ENCODE measurements around the gene BCL11B.

DNA sequence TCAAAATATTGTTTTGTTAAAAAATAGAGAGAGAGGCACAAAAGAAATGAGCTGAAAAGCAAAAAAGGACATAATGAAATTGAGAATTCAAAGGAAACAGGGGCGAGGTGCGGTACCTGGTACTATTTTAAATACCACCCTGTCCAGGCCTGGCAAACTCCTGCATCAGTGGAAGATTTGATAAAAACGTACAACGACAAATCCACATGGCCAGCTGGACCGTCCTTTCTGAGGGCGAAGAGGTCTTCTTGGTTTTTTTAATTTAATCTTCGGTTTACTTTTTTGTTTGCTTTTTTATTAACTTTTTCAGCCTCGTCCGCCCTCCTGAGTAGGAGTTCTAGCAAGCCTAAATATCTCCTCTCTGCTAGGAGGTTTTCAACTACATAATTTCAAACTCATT lies 11.9 kb downstream of the BCL11B start:
- TF ChIP-seq, protein P1, sequence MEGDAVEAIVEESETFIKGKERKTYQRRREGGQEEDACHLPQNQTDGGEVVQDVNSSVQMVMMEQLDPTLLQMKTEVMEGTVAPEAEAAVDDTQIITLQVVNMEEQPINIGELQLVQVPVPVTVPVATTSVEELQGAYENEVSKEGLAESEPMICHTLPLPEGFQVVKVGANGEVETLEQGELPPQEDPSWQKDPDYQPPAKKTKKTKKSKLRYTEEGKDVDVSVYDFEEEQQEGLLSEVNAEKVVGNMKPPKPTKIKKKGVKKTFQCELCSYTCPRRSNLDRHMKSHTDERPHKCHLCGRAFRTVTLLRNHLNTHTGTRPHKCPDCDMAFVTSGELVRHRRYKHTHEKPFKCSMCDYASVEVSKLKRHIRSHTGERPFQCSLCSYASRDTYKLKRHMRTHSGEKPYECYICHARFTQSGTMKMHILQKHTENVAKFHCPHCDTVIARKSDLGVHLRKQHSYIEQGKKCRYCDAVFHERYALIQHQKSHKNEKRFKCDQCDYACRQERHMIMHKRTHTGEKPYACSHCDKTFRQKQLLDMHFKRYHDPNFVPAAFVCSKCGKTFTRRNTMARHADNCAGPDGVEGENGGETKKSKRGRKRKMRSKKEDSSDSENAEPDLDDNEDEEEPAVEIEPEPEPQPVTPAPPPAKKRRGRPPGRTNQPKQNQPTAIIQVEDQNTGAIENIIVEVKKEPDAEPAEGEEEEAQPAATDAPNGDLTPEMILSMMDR (IDR thresholded peaks at IDR 0.05; ENCODE audit: insufficient read depth, low read length, poor library complexity, severe bottlenecking) = no peak
- no peak for TF ChIP-seq EZH2phosphoT487 (conservative IDR thresholded peaks at IDR 0.05; ENCODE audit: low read length)

Data from SU-DHL-6 (cell line).